ENCODE results near the gene PPFIA1.
A peak's percentile ranks its signal among the peaks of the same experiment; 100 is the strongest.

PPFIA1 gene

GRCh38 chr11:70394211-70394950 is 123.9 kb downstream of the PPFIA1 start:
- H3K9me3 Mint-ChIP-seq, result no peaks in the 10 kb centered on the region
- ATAC-seq (replicated peaks) (no peak), DNase-seq (no peak)
- H3K4me1 Mint-ChIP-seq (ENCODE audit: low read depth in 2 of 2), result peaks cover 9 to 11% of the 10 kb centered on the region in 2 donors
- no peak overlapping the region for H3K27ac Mint-ChIP-seq
- no peak overlapping the region for H3K4me3 Mint-ChIP-seq
- peaks cover 34 to 58% of the 10 kb centered on the region in 2 donors for H3K27me3 Mint-ChIP-seq
- peaks cover 4% of the 10 kb centered on the region for H3K36me3 Mint-ChIP-seq (ENCODE audit: insufficient read depth)

DNA sequence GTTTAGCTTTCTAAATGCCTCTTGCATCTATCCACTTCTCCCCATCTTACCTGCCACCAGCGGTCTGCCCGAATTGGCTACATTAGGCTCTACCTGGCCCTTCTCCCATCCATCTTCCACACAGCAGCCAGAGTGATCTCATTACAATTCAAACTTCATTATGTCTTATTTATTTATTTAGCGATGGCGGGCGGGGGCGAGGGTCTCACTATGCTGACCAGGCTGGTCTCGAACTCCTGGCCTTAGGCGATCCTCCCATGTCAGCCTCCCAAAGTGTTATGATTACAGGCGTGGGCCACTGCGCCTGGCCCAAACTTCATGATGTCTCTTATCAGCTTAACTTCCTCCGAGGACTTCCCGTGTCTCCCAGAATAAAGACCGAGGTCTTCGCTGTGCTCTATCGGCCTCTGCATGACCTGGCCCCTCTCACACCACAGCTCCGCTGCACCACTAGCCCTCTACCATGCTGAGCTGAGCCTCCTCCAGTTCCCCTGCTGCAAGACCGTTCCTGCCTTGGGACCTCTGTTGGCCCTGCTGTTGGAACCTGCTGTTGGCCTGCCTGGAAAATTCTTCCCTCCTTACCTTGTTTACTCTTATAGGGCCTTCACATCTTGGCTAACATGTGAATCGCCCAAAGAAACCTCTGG is 127.0 kb downstream of the PPFIA1 start:
- Mint-ChIP-seq H3K27me3 (peaks cover 27 to 63% of the 10 kb centered on the region in 2 donors), H3K36me3 (ENCODE audit: insufficient read depth) (peaks cover 4% of the 10 kb centered on the region), H3K4me3 (peak overlapping the region; percentile 74), H3K9me3 (no peaks in the 10 kb centered on the region), H3K4me1 (ENCODE audit: low read depth in 2 of 2) (peaks cover 11% of the 10 kb centered on the region in 2 donors), H3K27ac (peak overlapping the region in 1 of 2 donors; percentile 61)
- DNase-seq (no peak), ATAC-seq (replicated peaks) (no peak)

GRCh38 chr11:70397983-70398833 is 127.7 kb downstream of the PPFIA1 start, which contains the start of gene CTTN:
TSS of gene CTTN (plus strand) at chr11:70398529. CDS start at chr11:70407298, 8,769 bp downstream.
- Mint-ChIP-seq H3K4me1 (ENCODE audit: low read depth in 2 of 2) (peaks cover 11% of the 10 kb centered on the region in 2 donors), H3K4me3 (peak within 1 kb of the TSS; percentile 74), H3K27ac (peak within 1 kb of the TSS in 1 of 2 donors; percentile 61), H3K9me3 (no peaks in the 10 kb centered on the region), H3K27me3 (peaks cover 23 to 55% of the 10 kb centered on the region in 2 donors), H3K36me3 (ENCODE audit: insufficient read depth) (peaks cover 4% of the 10 kb centered on the region)
- peak; percentile 70 for ATAC-seq (replicated peaks)
- DNase-seq, result peak; percentile 17 to 22 (median 19)

- ATAC-seq (replicated peaks) (no peak), DNase-seq (no peak)
- peaks cover 4% of the 10 kb centered on the region for H3K36me3 Mint-ChIP-seq (ENCODE audit: insufficient read depth)
- peaks cover 11% of the 10 kb centered on the region in 2 donors for H3K4me1 Mint-ChIP-seq (ENCODE audit: low read depth in 2 of 2)
- H3K4me3 Mint-ChIP-seq, result peak overlapping the region; percentile 74
- peaks cover 14 to 50% of the 10 kb centered on the region in 2 donors for H3K27me3 Mint-ChIP-seq
- no peak overlapping the region for H3K27ac Mint-ChIP-seq
- H3K9me3 Mint-ChIP-seq, result no peaks in the 10 kb centered on the region
These were observed 128.6 kb downstream of the PPFIA1 start for GRCh38 chr11:70398834-70399680.

- DNase-seq (no peak), ATAC-seq (replicated peaks) (no peak)
- Mint-ChIP-seq H3K9me3 (no peaks in the 10 kb centered on the region), H3K36me3 (ENCODE audit: insufficient read depth) (peaks cover 4% of the 10 kb centered on the region), H3K4me3 (peak overlapping the region; percentile 27 to 74), H3K4me1 (ENCODE audit: low read depth in 2 of 2) (peaks cover 11% of the 10 kb centered on the region in 2 donors), H3K27me3 (peaks cover 13 to 47% of the 10 kb centered on the region in 2 donors), H3K27ac (no peak overlapping the region)
These were observed 129.2 kb downstream of the PPFIA1 start for GRCh38 chr11:70399681-70400112.

DNA sequence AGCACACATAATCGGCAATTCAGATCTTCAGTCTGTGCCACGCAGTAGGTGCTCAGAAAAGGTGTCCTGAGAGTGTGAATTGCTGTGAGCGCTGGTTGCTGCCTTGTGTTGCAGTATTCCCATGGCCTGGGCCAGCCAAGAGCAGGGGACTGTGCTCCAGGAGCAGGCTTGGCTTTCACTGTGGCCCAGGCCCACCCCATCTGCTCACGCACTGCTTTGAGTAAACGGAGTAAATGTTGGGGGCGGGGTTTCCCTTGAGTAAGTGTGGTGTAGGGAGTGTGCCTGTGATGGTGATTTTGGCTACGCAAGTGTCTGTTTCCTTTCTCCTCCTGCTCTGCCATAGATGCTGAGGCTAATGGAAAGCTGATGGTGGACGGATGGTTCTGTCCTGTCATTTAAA is 130.2 kb downstream of the PPFIA1 start:
- Mint-ChIP-seq H3K27ac (no peak overlapping the region), H3K9me3 (no peaks in the 10 kb centered on the region), H3K4me3 (no peak overlapping the region), H3K4me1 (ENCODE audit: low read depth in 2 of 2) (peaks cover 11% of the 10 kb centered on the region in 2 donors), H3K36me3 (ENCODE audit: insufficient read depth) (peaks cover 4% of the 10 kb centered on the region), H3K27me3 (peaks cover 13 to 44% of the 10 kb centered on the region in 2 donors)
- ATAC-seq (replicated peaks) (no peak), DNase-seq (no peak)

DNA sequence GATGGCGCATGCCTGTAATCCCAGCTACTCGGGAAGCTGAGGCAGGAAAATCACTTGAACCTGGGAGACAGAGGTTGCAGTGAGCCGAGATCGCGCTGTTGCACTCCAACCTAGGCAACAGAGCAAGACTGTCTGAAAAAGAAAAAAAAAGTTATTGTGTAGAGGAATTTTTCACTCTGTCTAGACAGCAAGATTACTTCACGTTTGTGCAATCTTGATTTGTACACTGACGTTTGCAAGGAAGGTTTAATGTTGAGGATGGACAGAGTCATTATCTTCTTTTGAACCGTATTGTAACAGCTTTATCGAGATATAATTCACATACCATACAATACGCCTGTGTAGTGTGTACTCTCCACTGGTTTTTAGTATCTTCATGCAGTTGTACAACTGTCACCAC is 131.5 kb downstream of the PPFIA1 start:
- ATAC-seq (replicated peaks), result no peak
- no peak overlapping the region for H3K4me3 Mint-ChIP-seq
- H3K27me3 Mint-ChIP-seq, result peaks cover 13 to 41% of the 10 kb centered on the region in 2 donors
- peaks cover 4% of the 10 kb centered on the region for H3K36me3 Mint-ChIP-seq (ENCODE audit: insufficient read depth)
- peaks cover 11% of the 10 kb centered on the region in 2 donors for H3K4me1 Mint-ChIP-seq (ENCODE audit: low read depth in 2 of 2)
- no peak overlapping the region for H3K27ac Mint-ChIP-seq
- DNase-seq, result no peak
- no peaks in the 10 kb centered on the region for H3K9me3 Mint-ChIP-seq

DNA sequence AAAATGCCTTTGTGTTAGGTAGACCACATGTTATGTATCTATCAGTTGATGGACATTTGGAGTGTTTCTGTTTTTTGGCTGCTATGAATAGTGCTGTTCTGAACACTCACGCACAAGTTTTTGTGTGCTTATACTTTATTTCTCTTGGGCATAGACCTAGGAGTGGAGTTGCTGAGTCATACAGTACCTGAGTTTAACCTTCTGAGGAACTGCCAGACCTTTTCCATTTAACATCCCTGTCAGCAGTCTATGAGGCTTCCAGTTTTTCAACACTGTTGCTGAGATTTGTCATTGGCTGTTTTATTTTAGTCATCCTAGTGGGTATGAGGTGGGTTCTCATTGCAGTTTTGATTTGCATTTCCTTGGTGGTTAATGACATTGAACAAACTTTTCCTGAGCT is 132.2 kb downstream of the PPFIA1 start:
- no peak for ATAC-seq (replicated peaks)
- no peak overlapping the region for H3K27ac Mint-ChIP-seq

GRCh38 chr11:70404244-70404643 is 133.8 kb downstream of the PPFIA1 start:
- H3K4me3 Mint-ChIP-seq, result no peak overlapping the region
- peaks cover 8 to 41% of the 10 kb centered on the region in 2 donors for H3K27me3 Mint-ChIP-seq
- no peak overlapping the region for H3K27ac Mint-ChIP-seq
- DNase-seq (no peak), ATAC-seq (replicated peaks) (no peak)
- peaks cover 0 to 2% of the 10 kb centered on the region in 2 donors for H3K4me1 Mint-ChIP-seq (ENCODE audit: low read depth in 2 of 2)
- no peaks in the 10 kb centered on the region for H3K9me3 Mint-ChIP-seq
- H3K36me3 Mint-ChIP-seq (ENCODE audit: insufficient read depth), result peaks cover 6% of the 10 kb centered on the region

More for the DNA sequence above, 132.2 kb downstream of the PPFIA1 start:
- no peak for DNase-seq
- Mint-ChIP-seq H3K9me3 (no peaks in the 10 kb centered on the region), H3K27me3 (peaks cover 12 to 41% of the 10 kb centered on the region in 2 donors), H3K4me3 (no peak overlapping the region), H3K4me1 (ENCODE audit: low read depth in 2 of 2) (peaks cover 4 to 5% of the 10 kb centered on the region in 2 donors), H3K36me3 (ENCODE audit: insufficient read depth) (peaks cover 9% of the 10 kb centered on the region)

DNA sequence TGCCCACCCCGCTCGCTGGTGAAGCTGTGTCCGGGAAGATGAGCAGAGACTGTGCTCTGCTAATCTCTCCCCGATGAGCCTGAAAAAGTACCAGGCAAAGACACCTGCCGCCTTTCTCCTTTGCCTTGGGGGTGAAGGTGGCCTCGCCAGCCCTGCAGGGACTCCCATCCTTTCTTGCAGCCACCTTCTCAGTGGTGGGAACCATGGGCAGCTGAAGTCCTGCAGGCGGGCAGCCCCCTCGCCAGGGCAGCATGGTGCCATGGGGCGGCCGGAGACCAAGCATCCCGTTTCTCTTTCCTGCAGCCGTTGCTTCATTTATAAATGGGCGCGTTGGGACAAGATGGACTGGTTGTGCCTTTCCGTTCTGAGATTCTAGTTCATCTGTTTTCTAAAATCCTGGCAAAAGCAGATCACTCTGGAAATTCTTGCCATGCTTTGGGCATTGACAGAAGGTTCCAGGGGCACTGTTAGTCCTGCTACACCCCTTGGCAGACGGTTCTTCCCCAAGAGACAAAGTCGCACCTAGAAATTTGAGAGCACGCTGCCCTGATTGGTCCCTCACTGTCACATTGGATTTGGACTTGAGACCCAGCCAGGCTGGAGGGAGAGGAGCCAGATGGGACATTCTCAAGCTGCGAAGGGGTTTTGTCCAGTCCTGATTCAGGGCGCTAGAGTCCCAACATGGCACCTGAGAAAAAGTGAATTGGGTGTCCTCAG is 135.3 kb downstream of the PPFIA1 start:
- no peak overlapping the region for H3K27ac Mint-ChIP-seq
- no peak for ATAC-seq (replicated peaks)

GRCh38 chr11:70407121-70407520 is 136.6 kb downstream of the PPFIA1 start:
- Mint-ChIP-seq H3K27ac (no peak overlapping the region), H3K4me1 (ENCODE audit: low read depth in 2 of 2) (no peaks in the 10 kb centered on the region), H3K4me3 (no peak overlapping the region), H3K36me3 (ENCODE audit: insufficient read depth) (peaks cover 6% of the 10 kb centered on the region), H3K9me3 (no peaks in the 10 kb centered on the region), H3K27me3 (peaks cover 28 to 57% of the 10 kb centered on the region in 2 donors)
- DNase-seq (no peak), ATAC-seq (replicated peaks) (no peak)

More for the DNA sequence above, 135.3 kb downstream of the PPFIA1 start:
- H3K4me1 Mint-ChIP-seq (ENCODE audit: low read depth in 2 of 2), result no peaks in the 10 kb centered on the region
- no peak for DNase-seq
- H3K27me3 Mint-ChIP-seq, result peaks cover 24 to 44% of the 10 kb centered on the region in 2 donors
- peaks cover 6% of the 10 kb centered on the region for H3K36me3 Mint-ChIP-seq (ENCODE audit: insufficient read depth)
- no peak overlapping the region for H3K4me3 Mint-ChIP-seq
- no peaks in the 10 kb centered on the region for H3K9me3 Mint-ChIP-seq

DNA sequence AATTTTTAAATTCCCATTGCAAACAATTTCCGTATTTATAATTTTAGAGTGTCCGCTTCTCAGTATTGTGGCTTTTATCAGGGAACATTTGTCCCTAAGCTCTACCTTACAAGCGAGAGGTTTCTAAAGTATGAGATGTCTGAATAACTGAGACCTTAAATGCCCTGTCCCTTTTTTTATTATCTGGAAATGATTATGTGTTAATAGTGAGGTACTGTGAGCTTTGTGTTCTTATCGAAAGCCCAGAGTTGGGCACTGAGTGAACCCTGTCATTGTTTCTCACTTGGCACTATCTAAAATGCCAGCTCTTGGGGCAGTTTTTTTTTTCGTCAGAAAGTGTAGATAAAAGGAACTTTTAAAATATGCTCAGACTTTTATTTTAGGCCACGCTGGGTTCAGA is 137.3 kb downstream of the PPFIA1 start:
- no peak overlapping the region for H3K4me3 Mint-ChIP-seq
- peaks cover 33 to 63% of the 10 kb centered on the region in 2 donors for H3K27me3 Mint-ChIP-seq
- H3K4me1 Mint-ChIP-seq (ENCODE audit: low read depth in 2 of 2), result no peaks in the 10 kb centered on the region
- H3K36me3 Mint-ChIP-seq (ENCODE audit: insufficient read depth), result peaks cover 6% of the 10 kb centered on the region
- no peak overlapping the region for H3K27ac Mint-ChIP-seq
- ATAC-seq (replicated peaks) (no peak), DNase-seq (no peak)
- H3K9me3 Mint-ChIP-seq, result no peaks in the 10 kb centered on the region
